AG09319 (cell line): ENCODE results near the gene MRPS34.

Experiments used
- DNase-seq: peaks from one replicate; pipeline ENCODE4 v3.0.0-alpha.2; 2010; ENCODE audit warnings: low read depth; ENCODE audit errors: extremely low read depth
- TF ChIP-seq, protein P1 (sequence below): IDR thresholded peaks from 2 replicates; pipeline ENCODE4 v1.5.1; 2011; ENCODE audit warnings: low read depth, mild to moderate bottlenecking, inconsistent platforms, low read length, moderate library complexity

MRPS34 gene

DNA sequence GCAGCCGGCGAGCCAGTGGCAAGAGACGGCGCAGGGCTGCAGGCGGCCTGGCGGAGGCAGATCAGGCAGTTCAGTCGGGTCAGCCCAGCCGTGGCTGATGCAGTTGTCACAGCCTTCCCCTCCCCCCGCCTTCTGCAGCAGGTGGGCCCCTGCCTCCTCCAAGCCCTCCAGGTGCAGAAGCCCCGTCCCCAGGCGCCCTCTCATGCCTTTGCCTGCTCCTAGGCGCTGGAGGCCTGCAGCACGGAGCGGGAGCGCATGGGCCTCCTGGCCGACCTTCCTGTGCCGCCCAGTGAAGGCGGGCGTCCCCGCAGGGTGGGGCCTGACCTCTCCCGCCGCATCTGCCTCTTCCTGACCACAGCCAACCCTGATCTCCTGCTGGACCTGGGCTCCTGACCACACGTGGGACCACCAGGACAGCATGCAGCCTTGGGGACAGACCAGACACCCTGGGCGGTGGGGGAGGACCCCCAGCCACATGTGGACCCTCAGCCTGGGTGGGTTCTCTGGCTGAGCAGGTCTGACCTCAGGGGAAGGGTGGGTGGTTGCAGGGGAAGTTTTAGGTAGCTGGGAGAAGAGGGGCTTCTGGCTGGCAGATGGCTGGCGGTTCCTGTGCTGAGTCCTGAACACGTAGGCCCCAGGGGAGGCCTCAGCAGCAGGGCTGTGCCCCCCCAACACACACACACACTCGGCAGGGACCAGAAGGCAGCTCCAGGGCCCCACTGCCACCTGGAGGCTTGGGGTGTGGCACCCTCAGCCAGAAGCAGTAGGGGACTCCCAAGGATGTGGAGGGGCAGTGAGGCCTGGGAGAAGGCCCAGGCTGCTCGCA lies 3.1 kb upstream of the MRPS34 start:
- TF ChIP-seq, protein P1, sequence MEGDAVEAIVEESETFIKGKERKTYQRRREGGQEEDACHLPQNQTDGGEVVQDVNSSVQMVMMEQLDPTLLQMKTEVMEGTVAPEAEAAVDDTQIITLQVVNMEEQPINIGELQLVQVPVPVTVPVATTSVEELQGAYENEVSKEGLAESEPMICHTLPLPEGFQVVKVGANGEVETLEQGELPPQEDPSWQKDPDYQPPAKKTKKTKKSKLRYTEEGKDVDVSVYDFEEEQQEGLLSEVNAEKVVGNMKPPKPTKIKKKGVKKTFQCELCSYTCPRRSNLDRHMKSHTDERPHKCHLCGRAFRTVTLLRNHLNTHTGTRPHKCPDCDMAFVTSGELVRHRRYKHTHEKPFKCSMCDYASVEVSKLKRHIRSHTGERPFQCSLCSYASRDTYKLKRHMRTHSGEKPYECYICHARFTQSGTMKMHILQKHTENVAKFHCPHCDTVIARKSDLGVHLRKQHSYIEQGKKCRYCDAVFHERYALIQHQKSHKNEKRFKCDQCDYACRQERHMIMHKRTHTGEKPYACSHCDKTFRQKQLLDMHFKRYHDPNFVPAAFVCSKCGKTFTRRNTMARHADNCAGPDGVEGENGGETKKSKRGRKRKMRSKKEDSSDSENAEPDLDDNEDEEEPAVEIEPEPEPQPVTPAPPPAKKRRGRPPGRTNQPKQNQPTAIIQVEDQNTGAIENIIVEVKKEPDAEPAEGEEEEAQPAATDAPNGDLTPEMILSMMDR, result no peak
- no peak for DNase-seq

GRCh38 chr16:1775006-1775845 lies 2.3 kb upstream of the MRPS34 start:
- TF ChIP-seq, protein P1, result no peak
- DNase-seq, result no peak

DNA sequence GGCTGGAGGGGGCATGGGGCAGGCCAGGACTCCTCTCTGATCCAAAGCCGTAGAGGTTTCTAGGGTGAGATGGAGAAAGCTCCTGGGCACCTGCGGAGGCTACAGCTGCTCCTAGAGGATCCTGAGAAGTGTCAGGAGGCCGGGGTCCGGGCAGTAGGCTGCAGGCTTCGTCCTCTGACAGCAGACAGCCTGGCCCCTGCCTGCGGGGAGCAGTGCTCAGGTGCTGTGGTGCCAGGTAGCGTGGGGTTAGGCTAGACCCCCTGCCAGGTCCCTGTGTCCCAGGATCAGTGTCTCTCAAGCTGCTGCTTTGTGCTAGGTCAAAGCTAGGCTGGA lies 1.5 kb upstream of the MRPS34 start:
- TF ChIP-seq, protein P1, result no peak
- DNase-seq, result no peak

DNA sequence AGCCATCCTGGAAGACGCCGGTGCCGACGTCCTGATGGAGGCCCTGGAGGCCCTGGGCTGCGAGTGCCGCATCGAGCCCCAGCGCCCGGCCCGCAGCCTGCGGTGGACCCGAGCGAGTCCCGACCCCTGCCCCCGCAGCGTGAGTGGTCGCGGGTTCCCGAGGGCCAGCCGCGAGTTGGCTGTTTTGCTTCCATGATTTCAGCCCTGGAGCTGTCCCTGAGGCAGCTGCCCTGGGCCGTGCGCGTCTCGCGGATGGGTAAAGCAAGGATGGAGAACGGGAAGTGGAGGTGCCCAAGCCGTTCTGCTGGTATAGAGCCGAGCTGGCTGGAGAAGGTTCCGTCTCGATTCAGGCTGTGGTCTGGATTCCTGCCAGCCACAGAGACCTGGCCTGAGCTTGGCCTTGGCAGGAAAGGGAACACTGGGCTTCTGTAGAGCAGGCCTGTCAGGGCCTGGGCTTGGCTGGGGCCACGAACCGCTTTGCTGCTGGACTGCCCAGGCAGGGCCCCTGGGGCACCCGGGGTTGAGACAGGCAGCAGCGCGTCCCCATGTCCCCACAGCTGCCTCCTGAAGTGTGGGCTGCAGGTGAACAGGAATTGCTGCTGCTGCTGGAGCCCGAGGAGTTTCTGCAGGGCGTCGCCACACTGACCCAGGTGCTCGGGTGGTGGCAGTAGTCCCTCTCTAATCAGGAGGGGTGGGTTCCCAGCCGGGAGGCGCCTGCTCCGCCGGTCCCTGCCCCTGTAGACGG lies 941 bp upstream of the MRPS34 start:
- no peak for DNase-seq
- TF ChIP-seq, protein P1, result no peak

GRCh38 chr16:1772362-1772907 lies 499 bp downstream of the MRPS34 start, which contains the start of gene EME2:
Gene EME2, plus strand, starts transcription at chr16:1772810. Its CDS starts 418 bp downstream, at chr16:1773228.
- TF ChIP-seq, protein P1, result no peak
- no peak for DNase-seq

DNA sequence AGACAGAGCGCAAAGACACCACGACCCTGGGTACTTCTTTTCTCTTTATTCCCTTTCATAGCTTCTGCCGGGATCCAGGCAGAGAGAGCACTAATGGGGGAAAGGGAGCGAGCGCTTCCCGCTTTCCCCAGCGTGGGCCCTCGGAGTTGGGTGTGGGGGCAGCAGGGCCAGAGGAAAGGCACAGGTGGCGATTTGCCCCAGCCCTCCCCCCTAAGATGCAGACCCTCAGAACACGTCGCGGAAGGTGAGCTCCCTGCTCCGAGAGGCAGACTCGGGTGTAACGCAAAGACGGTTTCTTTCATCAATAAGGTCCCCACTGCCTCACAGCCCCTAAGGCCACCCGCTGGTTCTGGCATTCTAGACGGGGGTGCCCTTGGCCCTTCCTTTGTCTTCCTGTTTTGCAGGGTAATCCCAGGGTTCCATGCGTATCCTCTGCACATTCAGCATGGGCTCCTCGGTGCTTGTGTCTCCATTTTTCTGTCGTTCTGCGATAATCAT lies 1.0 kb downstream of the MRPS34 start:
- TF ChIP-seq, protein P1, result no peak
- DNase-seq, result no peak
